ENCODE measurements around the gene MPDZ.

DNA sequence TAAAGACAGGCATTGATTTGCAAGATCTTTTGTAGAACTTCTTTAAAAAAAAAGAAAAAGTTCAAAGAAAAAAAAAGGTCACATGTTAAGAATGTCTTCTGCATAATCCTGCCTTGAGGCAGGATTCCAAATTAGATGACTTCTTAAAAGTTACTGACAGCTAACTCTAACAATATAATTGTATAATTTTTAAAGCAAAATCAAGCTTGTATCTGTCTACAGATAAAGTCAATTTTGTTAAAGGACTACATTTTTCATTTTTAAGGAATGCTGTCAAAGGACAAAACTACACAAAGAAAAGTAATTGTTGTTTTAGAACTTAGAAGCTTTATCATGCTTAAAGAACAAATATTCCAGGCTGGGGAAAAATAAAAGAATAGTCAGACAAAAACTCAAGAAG, 57.8 kb downstream of the MPDZ start:
- TF ChIP-seq POLR2A (IDR thresholded peaks at IDR 0.05; ENCODE audit: borderline replicate concordance, extremely low read depth, insufficient read depth, insufficient read length): no peak
- TF ChIP-seq ZFX (IDR thresholded peaks at IDR 0.05): no peak
- no peak for TF ChIP-seq EZH2phosphoT487 (IDR thresholded peaks at IDR 0.05; ENCODE audit: borderline replicate concordance)
- no peak for TF ChIP-seq EZH2 (IDR thresholded peaks at IDR 0.05)
- TF ChIP-seq SIN3A (IDR thresholded peaks at IDR 0.05; ENCODE audit: low read depth): no peak

Data from HCT116 (cell line).